SK-N-MC (cell line): Measurements from ENCODE around the gene NOL4.
"Not testable (repeated sequence)": the region's sequence is repeated elsewhere in the genome, so short reads cannot be mapped to it uniquely, and the experiment has no call there.

Experiments
- DNase-seq: peaks from one replicate; pipeline ENCODE4 v3.0.0-alpha.2; 2011; ENCODE audit warnings: low read depth, low spot score
- H3K27ac ChIP-seq: fragments of 200-600 bp; sonication (generic); 2 replicates; pipeline ENCODE4 v1.5.1; 2016; ENCODE audit warnings: mixed run types
- H3K36me3 ChIP-seq: fragments of 200-600 bp; sonication (generic); 2 replicates; pipeline ENCODE4 v1.6.1; 2017; ENCODE audit warnings: antibody characterized with exemption, low read length, mixed read lengths; ENCODE audit not compliant: insufficient read depth
- H3K4me3 ChIP-seq: fragments of 200-600 bp; sonication (generic); 2 replicates; pipeline ENCODE4 v1.5.1; 2016
- H3K9ac ChIP-seq: fragments of 200-600 bp; sonication (generic); 2 replicates; pipeline ENCODE4 v1.8.0; 2017; ENCODE audit warnings: mixed run types, mixed read lengths; ENCODE audit not compliant: insufficient read length
- H3K9me3 ChIP-seq: fragments of 200-600 bp; sonication (generic); 2 replicates; pipeline ENCODE4 v1.6.1; 2017; ENCODE audit warnings: low read depth, mild to moderate bottlenecking, antibody characterized with exemption, low read length, moderate library complexity, mixed read lengths
- EZH2 ChIP-seq: fragments of 200-600 bp; sonication (generic); IDR thresholded peaks from one replicate; pipeline ENCODE4 v1.6.1; 2017; ENCODE audit warnings: antibody characterized with exemption
- FOXP2 ChIP-seq: optimal IDR thresholded peaks from 2 replicates; pipeline ENCODE3; 2011; ENCODE audit warnings: mild to moderate bottlenecking, moderate library complexity; ENCODE audit not compliant: insufficient read depth; ENCODE audit errors: extremely low read length, control extremely low read depth
- POLR2AphosphoS5 ChIP-seq: IDR thresholded peaks from 2 replicates; pipeline ENCODE4 v1.6.1; 2012; ENCODE audit warnings: mild to moderate bottlenecking, low read depth, low read length, borderline replicate concordance

NOL4 gene

GRCh38 chr18:34224423-34225217 is at the start of gene NOL4:
NOL4 (minus strand) TSS chr18:34224913; CDS start chr18:34223253, 1,660 bp downstream.
- H3K9me3 ChIP-seq = no peaks in the 10 kb centered on the region
- peak within 1 kb of the TSS; percentile 86 for H3K4me3 ChIP-seq
- TF ChIP-seq EZH2 (peak; percentile 49), FOXP2 (no peak)
- H3K27ac ChIP-seq = no peak within 1 kb of the TSS
- no peaks in the 10 kb centered on the region for H3K36me3 ChIP-seq
- H3K9ac ChIP-seq = no peak within 1 kb of the TSS
- no peak for DNase-seq

- not testable (repeated sequence) for H3K27ac ChIP-seq, H3K9me3 ChIP-seq, H3K9ac ChIP-seq, H3K36me3 ChIP-seq, H3K4me3 ChIP-seq, DNase-seq
These were observed 41.3 kb upstream of the NOL4 start for GRCh38 chr18:34266029-34266428.

GRCh38 chr18:34261865-34262780 is 37.4 kb upstream of the NOL4 start:
- Histone ChIP-seq H3K36me3 (no peaks in the 10 kb centered on the region), H3K4me3 (no peak overlapping the region), H3K27ac (no peak overlapping the region), H3K9ac (no peak overlapping the region), H3K9me3 (no peaks in the 10 kb centered on the region)
- DNase-seq = no peak
- TF ChIP-seq EZH2 (no peak), FOXP2 (no peak), POLR2AphosphoS5 (no peak)

GRCh38 chr18:34258176-34258575 is 33.5 kb upstream of the NOL4 start:
- Histone ChIP-seq H3K4me3 (no peak overlapping the region), H3K9ac (no peak overlapping the region), H3K36me3 (no peaks in the 10 kb centered on the region), H3K9me3 (no peaks in the 10 kb centered on the region), H3K27ac (no peak overlapping the region)
- TF ChIP-seq POLR2AphosphoS5 (no peak), FOXP2 (no peak), EZH2 (no peak)
- no peak for DNase-seq

GRCh38 chr18:34251919-34252318 is 27.2 kb upstream of the NOL4 start:
- Histone ChIP-seq H3K27ac (no peak overlapping the region), H3K9ac (no peak overlapping the region), H3K9me3 (no peaks in the 10 kb centered on the region), H3K36me3 (no peaks in the 10 kb centered on the region), H3K4me3 (no peak overlapping the region)
- TF ChIP-seq EZH2 = no peak
- TF ChIP-seq FOXP2 = no peak
- TF ChIP-seq POLR2AphosphoS5 = no peak
- no peak for DNase-seq

- TF ChIP-seq EZH2 (no peak), POLR2AphosphoS5 (no peak), FOXP2 (no peak)
These were observed 24.0 kb upstream of the NOL4 start for GRCh38 chr18:34248727-34249126.

GRCh38 chr18:34242739-34243138 is 18.0 kb upstream of the NOL4 start:
- H3K9me3 ChIP-seq = no peaks in the 10 kb centered on the region
- no peak overlapping the region for H3K9ac ChIP-seq
- H3K36me3 ChIP-seq = no peaks in the 10 kb centered on the region
- TF ChIP-seq POLR2AphosphoS5 (no peak), FOXP2 (no peak), EZH2 (no peak)
- no peak overlapping the region for H3K4me3 ChIP-seq
- no peak for DNase-seq
- H3K27ac ChIP-seq = no peak overlapping the region

More at GRCh38 chr18:34248727-34249126, 24.0 kb upstream of the NOL4 start:
- no peak overlapping the region for H3K9ac ChIP-seq
- no peaks in the 10 kb centered on the region for H3K9me3 ChIP-seq
- H3K36me3 ChIP-seq = no peaks in the 10 kb centered on the region
- no peak for DNase-seq
- H3K4me3 ChIP-seq = no peak overlapping the region
- no peak overlapping the region for H3K27ac ChIP-seq

GRCh38 chr18:34233781-34234388 is 9.2 kb upstream of the NOL4 start:
- not testable (repeated sequence) for H3K36me3 ChIP-seq, H3K9ac ChIP-seq, H3K9me3 ChIP-seq, H3K27ac ChIP-seq, DNase-seq, H3K4me3 ChIP-seq
